MM.1S (cell line): Measurements from ENCODE around the gene DUSP10.

ENCODE experiments used
- CTCF ChIP-seq: fragments of 300-600 bp; sonication (generic); IDR thresholded peaks from 2 replicates; pipeline ENCODE4 v1.5.1; 2016; ENCODE audit warnings: antibody characterized with exemption, low read length, mixed read lengths
- EZH2 ChIP-seq: fragments of 300-600 bp; sonication (generic); optimal IDR thresholded peaks from 2 replicates; pipeline ENCODE3; 2017; ENCODE audit warnings: low read depth, mild to moderate bottlenecking, antibody characterized with exemption, low read length, mixed read lengths
- EZH2phosphoT487 ChIP-seq: fragments of 300-600 bp; sonication (generic); IDR thresholded peaks from 2 replicates; pipeline ENCODE4 v1.6.1; 2018; ENCODE audit warnings: antibody characterized with exemption, low read length

DNA sequence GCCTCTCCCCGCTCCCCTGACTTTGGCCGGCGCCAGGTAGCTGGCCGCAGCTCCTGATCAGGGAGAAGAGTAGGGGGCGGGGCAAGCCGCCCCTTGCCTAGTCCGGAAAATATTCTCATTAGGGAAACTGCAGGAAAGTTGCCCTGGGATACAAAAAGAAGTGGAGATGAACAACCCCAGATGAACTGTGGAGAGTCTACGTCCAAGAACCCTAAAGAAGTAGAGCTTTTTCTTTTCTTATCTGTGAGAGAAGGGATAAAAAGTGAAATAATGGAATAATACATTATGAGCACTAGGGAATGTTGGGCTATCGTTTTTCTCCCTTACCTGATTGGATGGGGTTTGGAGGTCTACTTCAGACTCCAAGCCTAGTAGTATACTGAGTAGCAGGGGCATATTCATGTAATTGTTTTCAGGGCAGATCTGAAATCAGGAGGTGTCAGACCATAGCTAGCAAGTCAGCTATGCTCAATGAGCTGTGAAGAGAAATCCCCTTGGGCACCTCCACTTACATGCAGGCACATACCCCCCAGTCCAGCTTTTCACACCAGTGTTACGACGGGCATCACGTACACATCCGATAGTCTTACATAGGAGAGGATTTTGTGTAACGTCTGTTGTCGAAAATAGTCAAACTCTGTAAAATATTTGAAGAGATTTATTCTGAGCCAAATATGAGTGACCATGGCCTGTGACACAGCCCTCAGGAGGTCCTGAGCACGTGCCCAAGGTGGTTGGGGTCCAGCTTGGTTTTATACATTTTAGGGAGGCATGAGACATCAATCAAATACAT lies 1.7 kb upstream of the DUSP10 start:
- no peak for TF ChIP-seq EZH2
- TF ChIP-seq CTCF: no peak
- TF ChIP-seq EZH2phosphoT487: no peak
